GM21723 (cell line): ENCODE data around the gene HSPG2.

Source experiments
- ATAC-seq: cut with Tn5 transposase; IDR thresholded peaks from one replicate; pipeline ENCODE4 v1.9.1; 2021; ENCODE audit warnings: mild to moderate bottlenecking, moderate library complexity; ENCODE audit not compliant: unreplicated experiment

The HSPG2 gene

DNA sequence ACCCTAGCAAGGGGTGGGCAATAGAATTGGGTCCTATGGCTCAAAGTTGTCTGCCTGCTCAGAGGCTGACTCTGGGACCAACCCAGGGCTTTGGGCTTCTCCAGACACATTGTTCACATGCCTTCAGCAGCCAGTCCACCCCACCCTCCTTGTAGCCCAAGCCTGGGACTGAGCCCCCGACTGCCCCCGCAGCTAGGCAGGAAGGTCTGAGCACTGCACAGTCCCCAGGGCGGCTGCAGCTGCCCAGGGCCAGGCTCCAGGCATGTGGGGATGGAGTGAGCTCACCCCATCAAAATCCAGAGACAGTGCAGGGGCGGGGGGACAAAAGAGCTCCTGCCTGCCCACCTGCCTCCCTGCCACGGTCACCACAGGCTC, 35.6 kb downstream of the HSPG2 start:
- no peak for ATAC-seq

DNA sequence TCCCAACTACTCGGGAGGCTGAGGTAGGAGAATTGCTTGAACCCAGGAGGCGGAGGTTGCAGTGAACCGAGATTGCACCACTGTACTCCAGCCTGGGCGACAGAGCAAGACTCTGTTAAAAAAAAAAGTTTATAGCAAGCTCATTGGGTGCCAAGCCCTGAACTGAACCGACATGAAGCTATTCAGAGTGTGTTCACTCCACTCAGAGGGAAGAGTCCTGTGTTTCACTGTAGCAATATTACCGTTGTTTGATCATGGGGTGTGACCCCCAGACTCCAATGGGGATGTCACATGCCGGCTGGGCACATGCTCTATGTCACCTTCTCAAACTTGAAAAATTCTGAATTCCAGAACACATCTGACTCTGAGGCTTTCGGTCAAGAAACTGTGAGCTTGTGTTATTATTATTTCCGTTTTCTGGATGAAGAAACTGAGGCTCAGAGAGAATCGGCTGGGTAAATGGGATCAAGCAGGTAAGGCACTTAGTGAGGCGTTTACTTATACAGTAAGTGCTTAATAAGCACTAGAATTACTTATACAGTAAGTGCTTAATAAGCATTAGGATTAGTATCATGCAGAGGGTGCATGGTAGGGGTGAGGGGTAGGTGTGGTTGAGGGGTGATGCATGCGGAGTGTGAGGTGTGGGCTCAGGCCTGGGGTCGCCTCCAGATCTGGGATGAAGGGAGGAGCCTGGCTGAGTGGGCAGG, 36.2 kb downstream of the HSPG2 start:
- no peak for ATAC-seq

GRCh38 chr1:21899987-21900386, 37.1 kb downstream of the HSPG2 start:
- no peak for ATAC-seq

- ATAC-seq, result no peak
These were observed 37.8 kb downstream of the HSPG2 start for GRCh38 chr1:21899267-21899810.

- no peak for ATAC-seq
These were observed 38.5 kb downstream of the HSPG2 start for GRCh38 chr1:21898326-21899200.

GRCh38 chr1:21897844-21898243, 39.3 kb downstream of the HSPG2 start:
- no peak for ATAC-seq

- ATAC-seq, result no peak
These were observed 40.2 kb downstream of the HSPG2 start for GRCh38 chr1:21896652-21897532.

GRCh38 chr1:21896026-21896425, 41.1 kb downstream of the HSPG2 start:
- ATAC-seq, result no peak

DNA sequence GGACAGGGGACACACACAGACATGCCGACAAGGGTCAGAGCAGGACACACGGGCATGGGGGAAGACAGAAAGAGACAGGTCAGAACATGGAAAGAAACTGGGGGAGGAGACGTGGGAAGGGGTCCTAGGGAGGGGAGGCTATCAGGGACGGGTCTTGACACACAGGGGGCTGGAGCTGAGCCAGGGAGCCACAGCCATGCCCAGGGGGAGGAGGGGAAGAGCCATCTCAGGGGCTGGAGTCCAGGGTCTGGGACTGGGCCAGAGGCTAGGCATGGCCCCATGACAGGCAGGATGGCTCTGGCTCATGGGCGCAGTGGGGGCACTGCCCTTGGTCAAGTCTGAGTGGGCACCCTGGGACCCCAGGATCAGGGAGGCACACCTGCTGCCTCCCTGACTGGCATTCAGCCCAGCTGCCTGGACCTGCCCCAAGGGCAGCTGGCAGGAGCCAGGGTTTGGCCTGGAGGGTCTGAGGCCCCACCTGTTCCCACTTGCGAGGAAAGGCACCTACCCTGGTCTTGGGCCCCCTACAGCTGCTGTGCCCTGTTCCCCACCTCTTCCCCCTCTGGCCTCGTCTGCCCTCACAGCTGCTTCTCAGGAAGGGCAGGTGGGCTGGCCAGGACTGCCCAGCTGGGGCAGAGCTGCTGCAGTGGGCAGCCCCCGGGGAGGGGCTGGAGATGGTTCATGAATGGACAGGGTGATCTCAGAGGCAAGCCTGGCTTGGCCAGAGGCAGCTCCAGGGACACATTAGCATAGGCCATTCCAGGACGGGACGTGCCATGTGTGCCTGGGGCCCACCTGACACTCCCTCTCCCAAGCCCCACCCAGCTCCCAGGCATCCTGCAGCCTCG, 42.9 kb downstream of the HSPG2 start:
- ATAC-seq, result no peak

DNA sequence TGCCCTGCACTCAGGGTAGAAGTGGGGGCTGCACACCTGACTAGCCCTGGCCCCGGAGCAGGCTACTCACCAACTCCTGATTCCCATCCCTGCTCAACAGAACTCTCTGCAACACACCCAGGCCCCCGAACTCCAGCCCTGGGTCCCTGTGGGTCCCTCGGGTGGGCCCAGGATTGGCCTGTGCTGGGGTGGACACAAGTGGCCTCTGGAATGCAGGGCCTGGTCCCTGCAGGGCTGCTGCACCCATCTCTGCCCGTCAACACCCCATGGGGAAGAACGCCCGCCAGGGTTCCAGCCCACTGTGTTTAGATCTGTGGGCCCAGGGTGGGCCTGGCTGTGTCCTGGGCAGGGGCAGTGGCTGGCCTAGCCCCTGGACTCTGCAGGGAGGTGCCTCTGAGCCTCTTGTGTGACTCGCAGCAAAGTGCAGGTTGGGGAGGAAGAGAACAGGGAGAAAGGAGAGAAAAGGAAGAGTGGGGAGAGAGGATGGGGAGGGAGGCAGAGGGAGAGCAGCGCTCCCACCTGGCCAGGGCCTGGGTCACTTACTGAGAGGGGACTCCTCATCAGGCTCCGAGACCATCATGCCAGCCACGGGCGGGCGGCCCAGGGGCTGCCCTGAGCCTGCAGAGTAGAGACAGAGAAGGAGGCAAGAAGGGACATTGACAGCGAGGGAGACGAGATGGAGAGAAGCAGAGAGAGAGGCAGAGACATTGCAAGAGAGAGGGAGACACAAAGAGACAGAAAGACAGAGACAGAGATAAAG, 43.9 kb downstream of the HSPG2 start:
- ATAC-seq, result no peak

- ATAC-seq, result no peak
These were observed 45.3 kb downstream of the HSPG2 start for GRCh38 chr1:21891621-21892479.

DNA sequence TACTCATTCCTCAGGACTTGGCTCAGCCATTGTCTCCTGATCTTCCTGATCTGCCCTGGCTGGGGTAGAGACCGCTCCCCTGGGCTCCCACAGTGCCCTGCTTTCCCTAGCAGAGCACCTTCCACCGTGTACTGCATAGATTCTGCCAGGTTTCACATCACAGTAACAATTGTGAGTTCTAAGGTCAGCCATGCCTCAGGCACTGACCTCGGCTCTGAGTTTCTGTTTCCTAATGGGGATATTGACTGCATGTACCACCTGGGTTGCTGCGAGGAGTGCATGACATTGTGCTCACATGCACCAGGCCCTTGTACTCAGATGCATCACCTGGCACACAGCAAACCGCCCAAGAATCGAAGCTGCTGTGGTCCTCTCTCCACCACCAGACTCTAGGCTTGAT, 46.0 kb downstream of the HSPG2 start:
- no peak for ATAC-seq

DNA sequence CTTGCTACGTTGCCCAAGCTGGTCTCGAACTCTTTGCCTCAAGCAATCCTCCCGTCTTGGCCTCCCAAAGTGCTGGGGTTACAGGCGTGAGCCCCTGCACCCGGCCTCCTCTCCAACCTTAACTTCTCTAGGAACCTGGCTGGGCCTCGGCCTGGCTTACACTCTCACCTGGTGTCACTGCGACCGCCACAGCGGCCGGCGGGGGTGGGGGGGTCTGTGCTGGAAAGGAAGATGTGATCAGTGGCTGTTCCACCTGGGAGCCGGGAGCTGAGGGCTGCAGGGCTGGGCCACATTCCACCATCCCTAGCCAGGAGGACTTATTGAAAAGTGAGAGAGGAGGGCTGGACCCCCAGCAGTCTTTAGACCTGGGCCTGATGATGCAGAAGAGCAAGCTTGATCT, 48.6 kb downstream of the HSPG2 start:
- no peak for ATAC-seq

DNA sequence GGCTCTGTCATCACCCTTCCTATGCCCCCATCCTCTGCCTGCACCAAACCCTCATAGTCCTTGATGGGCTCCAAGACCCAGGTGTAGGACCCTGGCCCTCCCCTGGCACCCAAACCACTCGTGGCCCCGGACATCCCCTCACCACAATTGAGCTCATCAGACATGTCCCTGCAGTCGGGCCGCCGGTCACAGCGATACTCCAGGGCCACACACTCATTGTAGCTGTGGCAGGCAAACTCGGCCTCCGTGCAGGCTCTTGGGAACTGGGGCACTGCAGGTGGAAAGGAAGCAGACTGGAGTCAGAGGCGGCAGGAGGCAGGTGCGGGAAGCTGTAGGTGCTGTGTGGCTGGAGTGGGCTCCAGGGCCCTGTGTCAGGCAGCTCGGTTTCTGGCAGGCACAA, 49.3 kb downstream of the HSPG2 start:
- no peak for ATAC-seq

DNA sequence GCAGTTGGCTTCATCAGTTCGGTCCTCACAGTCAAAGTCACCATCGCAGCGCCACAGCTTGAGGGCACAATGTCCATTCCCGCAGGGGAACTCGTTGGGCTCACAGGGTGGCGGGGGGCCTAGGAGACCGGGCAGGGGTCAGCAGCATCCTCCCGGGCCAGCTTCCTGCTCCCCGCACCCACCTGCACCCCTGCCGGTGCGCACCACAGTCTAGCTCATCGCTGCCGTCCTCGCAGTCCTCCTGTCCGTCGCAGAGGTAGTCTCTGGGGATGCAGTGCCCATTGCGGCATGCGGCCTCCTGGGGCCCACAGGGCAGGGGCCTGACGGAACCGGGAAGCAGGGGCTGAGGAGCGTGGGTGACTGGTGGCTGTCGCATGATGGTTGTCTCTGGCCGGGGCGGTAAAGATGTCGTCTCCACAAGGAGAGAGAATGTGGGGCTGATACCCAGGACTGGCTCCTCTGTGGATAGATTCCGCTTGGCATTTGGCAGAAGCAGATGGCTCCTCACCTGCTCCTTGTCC, 49.8 kb downstream of the HSPG2 start:
- ATAC-seq, result no peak

DNA sequence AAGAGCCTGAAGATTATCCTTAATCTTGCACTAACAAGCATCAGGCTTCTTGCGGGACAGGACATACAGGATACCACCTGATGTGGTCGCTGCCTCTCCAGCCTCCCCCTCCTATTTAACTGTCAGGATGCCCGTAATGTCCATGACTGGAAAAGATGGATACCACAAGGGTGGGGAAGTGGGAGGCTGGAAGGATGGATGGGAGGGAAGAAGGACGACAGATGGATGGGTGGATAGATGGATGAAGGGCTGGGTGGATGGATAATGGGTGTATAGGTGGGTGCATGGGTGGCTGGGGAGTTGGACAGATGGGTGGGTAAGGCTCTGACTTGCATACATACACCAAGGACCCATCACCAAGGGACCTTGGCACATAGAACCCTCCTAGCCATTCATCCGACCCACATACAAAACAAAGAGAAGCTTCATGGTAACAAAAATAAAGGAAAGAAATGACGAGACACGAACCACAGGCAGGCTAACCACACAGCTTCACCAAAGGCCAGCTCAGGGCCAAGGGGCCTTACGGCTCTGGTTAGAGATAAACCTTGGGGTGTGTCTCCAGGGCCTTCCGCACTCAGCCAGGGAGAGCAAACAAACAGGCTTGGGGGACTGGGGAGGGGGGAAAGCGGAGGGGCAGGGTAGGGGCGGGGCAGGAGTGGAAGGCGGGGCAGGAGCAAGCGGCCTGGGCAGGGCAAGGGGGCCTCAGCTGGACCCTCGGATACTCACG, 50.5 kb downstream of the HSPG2 start:
- ATAC-seq, result no peak

DNA sequence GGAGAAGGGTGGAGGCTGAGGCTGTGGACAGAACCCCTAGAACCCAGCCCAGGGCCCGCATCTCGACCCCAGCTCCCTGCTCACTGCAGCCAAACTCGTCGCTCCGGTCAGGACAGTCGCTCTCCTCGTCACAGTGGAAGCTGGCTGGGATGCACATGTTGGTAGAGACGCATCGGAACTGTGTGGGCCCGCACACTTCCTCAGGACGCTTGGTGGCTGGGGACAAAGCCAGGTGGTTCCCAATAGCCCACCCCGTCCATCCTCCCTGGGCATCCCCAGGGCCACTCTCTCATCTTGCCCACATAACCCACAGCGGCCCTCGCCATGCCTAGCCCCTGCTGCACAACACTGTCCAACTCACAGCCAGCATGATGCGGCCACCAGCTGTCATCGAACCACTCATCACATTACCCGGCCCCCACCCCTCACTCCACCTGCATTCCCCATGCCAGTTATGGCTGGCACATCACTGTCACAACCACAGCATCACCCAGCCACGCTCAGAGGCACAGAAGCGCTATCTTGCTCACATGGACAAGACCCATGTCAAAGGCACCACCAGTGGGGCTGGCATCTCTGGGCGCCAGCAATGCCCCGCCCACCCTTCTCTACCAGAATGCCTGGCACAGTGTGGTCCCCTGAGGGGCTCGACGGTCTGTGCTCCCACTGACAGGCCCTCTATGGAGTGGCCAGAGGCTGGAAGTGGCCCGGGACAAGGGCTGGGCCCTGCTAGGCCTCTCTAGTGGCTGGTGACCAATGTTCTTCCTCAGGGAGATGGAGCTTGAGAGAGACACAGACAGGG, 51.7 kb downstream of the HSPG2 start:
- ATAC-seq, result no peak
